ENCODE results near the gene PIK3R2. TPM values are rescaled to one million over a fixed set of nuclear protein-coding genes. Genes with fewer than 3 reads are reported as not detected.
"Not testable (repeated sequence)": the region's sequence is repeated elsewhere in the genome, so short reads cannot be mapped to it uniquely, and the experiment has no call there.

PIK3R2 gene
- polyA plus RNA-seq, 1 donor = 57.8 TPM

DNA sequence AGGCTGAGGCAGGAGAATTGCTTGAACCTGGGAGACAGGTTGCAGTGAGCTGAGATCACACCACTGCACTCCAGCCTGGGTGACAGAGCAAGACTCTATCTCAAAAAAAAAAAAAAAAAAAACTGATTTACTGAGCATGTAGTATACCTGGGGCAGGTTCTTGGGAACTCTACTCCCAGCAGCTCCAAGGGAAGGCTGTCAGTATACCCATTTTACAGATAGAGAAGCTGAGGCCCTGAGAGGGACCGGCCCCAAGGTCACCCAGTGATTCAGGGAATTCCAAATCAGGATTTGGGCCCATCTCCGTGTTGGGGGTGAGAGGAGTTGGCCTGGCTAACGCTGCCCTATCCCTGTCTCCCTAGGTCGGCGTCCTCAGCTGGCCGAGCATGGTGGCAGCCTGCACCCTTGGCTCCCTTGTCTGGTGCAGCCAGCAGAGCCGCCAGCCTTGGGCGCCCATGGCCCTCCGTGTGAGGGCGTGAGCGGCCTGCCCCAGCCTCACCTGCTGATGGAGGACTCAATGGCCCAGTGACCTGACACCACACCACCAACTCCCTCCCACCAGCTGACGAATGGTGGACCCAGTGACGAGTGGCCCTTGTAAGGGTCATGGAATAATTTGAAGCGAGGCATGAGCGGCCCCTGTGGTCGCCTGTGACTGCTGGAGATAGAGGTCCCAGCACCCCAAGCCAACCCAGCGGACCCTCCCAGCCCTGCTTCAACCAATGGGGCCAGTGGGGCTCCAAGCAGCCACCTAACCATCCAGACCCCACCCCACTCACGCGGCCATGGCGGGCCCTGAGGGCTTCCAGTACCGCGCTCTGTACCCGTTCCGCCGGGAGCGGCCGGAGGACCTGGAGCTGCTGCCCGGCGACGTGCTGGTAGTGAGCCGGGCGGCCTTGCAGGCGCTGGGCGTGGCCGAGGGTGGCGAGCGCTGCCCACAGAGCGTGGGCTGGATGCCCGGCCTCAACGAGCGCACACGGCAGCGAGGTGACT is 2.4 kb downstream of the PIK3R2 start:
- no peak for DNase-seq (ENCODE audit: low read depth)

- DNase-seq (ENCODE audit: low read depth) = no peak
Observed at GRCh38 chr19:18156268-18156667, 3.3 kb downstream of the PIK3R2 start.

DNA sequence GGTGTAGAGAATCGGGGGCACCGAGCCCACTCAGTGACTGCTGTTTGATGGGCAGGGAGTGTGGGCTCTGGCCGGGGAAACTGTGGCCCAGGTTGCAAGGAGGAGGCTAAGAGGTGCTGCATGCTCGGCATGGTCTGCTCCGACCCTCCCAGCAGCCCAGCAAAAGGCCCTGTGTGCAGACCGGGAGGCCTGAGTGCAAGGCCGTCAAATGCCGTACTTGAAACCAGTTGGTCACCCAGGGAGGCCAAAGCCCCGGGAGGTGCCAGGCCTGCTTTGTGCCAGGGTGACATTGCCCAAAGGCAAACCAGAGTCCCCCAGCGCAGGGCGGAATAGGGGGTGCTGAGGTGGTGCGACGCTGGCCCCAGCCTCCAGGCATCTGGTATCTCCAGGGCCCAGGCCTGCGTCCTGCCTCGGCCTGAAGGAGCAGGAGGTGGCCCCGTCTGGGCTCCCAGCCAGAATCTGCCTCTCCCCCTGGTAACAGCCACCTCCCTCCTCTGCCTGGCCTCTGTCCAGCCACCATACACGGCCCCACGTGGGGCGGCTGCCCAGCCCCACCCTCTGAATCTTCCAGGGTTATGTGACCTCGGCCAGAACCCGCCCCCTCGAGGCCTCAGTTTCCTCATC is 4.0 kb downstream of the PIK3R2 start:
- no peak for DNase-seq (ENCODE audit: low read depth)

- no peak for DNase-seq (ENCODE audit: low read depth)
Observed at GRCh38 chr19:18157465-18158063, 4.6 kb downstream of the PIK3R2 start.

GRCh38 chr19:18158467-18158866 is 5.5 kb downstream of the PIK3R2 start:
- DNase-seq (ENCODE audit: low read depth) = no peak

- not testable (repeated sequence) for DNase-seq (ENCODE audit: low read depth)
Observed at GRCh38 chr19:18159059-18159616, 6.2 kb downstream of the PIK3R2 start.

DNA sequence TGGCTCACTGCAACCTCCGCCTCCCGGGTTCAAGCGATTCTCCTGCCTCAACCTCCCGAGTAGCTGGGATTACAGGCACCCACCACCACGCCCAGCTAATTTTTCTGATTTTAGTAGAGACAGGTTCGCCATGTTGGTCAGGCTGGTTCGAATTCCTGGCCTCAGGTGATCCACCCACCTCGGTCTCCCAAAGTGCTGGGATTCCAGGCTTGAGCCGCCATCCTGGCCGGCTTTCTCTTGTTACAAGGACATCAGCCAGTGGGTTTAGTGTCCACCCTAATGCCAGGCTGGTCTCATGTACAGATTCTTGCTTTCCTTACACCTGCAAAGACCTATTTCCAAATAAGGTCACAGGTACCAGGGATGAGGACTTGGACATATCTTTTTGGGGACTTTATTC is 6.8 kb downstream of the PIK3R2 start:
- no peak for DNase-seq (ENCODE audit: low read depth)

GRCh38 chr19:18160493-18160970 is 7.6 kb downstream of the PIK3R2 start:
- no peak for DNase-seq (ENCODE audit: low read depth)

DNA sequence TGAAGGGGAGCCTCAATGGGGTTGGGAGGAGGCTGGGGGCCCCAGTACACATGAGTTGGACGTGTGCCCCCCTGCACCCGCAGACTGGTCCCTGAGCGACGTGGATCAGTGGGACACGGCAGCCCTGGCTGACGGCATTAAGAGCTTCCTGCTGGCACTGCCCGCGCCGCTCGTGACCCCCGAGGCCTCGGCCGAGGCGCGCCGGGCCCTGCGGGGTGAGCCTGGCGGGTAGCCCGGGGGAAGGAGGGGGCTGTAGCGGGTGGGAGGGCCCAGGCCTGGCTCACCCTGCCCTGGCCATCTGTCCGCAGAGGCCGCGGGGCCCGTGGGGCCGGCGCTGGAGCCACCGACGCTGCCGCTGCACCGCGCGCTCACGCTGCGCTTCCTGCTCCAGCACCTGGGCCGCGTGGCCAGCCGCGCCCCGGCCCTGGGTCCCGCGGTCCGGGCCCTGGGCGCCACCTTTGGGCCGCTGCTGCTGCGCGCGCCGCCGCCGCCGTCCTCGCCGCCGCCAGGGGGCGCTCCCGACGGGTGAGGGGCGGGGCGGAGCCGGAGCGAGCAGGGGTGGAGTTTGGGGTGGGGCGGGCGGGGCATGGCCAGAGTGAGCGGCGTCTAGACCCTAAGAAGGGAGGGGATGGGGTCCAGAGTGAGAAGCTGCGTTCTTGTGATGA is 8.1 kb downstream of the PIK3R2 start:
- DNase-seq (ENCODE audit: low read depth) = no peak

DNA sequence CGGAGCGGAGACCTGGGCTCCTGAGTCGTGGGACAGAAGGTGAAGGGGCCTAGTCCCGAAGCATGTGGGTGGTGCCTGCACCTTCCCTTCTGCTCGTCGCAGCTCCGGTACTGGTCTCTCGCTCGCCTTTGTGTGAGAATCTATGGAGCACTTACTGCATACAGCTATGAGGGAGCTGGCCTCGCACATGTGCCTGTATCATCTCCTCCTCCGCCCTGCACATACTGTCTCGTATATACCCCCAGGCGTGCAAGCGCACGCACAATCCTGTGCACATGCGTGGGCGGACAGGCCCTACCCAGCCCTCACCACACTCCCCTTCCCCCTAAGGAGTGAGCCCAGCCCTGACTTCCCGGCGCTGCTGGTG is 8.7 kb downstream of the PIK3R2 start:
- no peak for DNase-seq (ENCODE audit: low read depth)

GRCh38 chr19:18164072-18164471 is 11.1 kb downstream of the PIK3R2 start:
- no peak for DNase-seq (ENCODE audit: low read depth)

DNA sequence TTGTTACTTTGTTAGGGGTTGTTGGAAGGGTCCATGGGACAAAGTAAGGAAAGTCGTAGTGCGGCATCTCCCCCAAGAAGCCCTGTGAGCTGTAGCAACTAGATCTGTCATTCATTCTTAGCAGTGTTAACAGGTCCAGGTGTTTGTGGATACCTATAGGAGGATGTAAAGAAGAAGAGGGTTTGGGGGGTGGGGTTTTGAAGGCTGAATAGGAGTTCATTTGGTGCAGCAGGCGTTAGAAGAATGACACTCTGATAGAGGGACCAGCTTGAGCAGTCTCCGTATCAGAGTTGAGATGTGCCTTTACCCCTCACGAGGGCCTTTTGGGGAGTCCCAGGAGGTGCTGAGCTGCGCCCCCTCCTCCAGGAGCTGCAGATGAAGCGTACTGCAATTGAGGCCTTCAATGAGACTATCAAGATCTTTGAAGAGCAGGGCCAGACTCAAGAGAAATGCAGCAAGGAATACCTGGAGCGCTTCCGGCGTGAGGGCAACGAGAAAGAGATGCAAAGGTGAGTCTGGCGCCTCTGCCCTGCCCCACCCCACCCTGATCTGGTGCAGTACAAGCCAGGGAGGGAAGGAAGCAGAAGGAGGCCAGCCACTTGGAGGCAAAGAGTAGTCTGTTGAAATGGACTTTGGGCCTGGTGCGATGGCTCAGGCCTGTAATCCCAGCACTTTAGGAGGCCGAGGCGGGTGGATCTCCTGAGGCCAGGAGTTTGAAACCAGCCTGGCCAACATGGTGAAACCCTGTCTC is 13.0 kb downstream of the PIK3R2 start:
- DNase-seq (ENCODE audit: low read depth) = no peak

- no peak for DNase-seq (ENCODE audit: low read depth)
Observed at GRCh38 chr19:18167011-18167410, 14.0 kb downstream of the PIK3R2 start.

DNA sequence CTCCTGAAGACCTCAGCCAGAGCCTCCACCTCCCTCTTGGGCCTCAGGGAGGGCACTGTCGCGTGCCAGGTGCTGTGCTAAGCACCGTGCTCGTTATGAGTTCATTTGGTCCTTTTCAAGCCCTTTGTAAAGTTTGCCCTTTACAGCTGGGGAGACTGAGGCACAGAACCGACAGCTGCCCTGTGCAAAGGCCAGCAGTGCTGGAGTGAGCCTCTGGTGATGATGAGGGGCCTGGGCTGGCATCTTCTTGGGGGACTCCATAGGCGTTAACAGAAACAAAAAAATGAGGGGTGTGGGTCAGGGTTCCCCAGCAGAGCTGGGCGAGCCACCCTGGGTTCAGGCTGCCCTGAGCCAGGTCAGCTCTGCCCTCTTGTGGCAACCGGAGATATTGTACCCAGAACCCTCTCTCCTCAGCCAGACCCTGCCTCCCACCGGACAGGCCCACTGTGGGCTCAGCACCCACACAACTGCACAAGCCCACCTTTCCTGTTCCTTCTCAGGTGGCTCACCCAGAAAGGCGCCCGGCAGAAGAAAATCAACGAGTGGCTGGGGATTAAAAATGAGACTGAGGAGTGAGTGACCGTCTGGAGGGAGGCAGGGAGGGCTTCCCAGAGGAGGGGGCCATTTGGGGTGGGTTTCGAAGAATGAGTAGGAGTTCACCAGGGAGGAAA is 15.1 kb downstream of the PIK3R2 start:
- no peak for DNase-seq (ENCODE audit: low read depth)

GRCh38 chr19:18168673-18169381 is 15.9 kb downstream of the PIK3R2 start:
- no peak for DNase-seq (ENCODE audit: low read depth)

GRCh38 chr19:18170714-18171255 is 17.8 kb downstream of the PIK3R2 start:
- no peak for DNase-seq (ENCODE audit: low read depth)

GRCh38 chr19:18171605-18172327 is 18.8 kb downstream of the PIK3R2 start:
- no peak for DNase-seq (ENCODE audit: low read depth)

DNA sequence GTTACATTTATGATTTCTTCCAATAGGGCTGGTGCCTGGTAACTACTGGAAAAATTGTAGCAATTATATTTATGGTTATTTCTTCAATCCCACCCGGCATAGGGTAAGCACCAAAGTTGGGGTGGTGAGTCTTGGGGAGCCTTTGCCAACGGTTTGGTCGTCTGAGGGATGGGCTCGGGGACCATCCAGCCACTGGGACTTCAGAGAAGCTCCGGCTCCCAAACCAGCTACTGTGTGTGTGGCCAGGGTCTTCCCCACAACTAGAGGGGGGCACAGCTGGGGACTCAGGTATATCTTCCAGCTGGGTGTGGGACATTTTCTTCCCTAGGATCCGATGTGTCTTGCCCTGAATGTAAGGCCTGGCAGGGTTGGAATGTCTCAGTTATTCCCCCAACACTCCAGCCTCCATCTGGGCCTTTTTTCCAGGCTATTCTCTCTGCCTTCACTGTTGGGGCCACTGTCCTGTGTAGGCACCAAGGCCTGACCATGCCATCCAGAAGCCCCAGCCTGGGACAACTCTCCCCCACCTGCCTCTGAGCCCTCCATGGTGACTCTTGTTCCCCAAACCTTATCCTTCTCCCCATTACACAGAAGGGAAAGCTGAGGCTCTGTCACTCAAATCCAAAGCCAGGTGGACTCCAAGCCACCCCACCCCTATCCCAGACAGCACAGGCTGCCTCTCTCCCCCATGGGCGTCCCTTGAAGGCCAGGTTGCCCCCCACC is 19.5 kb downstream of the PIK3R2 start:
- DNase-seq (ENCODE audit: low read depth) = no peak
